Kidney capillary endothelial cell (primary cell): ENCODE measurements around the gene PICALM.

Experiments used
- DNase-seq: peaks from one replicate; pipeline ENCODE4 v3.0.0-alpha.2; 2018; ENCODE audit warnings: low spot score

The PICALM gene

DNA sequence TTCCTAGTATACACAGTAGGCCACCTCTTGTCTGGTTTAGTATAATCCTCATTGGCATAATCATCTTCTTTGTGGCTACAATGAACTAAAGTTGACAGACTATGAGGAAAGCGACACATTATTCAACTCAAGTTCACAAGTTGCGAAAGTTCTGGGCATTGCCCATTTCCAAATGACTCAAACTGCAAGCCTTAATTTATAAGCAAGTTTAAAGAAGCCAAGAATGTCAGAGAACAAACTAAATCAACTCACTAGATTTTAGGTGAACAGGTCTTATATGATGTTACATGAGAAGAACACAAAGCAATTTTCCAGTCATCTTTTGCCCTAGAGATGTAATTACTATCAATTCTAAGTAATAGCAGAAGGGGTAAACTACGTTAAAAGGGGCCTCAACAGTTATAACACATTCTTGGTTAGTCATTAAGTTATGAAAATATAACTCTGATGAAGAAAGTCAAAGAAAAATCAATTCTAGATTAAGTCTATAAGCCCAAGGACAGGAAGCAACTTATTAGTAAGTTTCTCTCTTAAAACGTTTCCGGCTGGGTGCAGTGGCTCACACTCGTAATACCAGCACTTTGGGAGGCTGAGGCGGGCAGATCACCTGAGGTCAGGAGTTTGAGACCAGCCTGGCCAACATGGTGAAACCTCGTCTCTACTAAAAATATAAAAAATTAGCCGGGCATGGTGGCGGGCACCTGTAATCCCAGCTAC, 21.5 kb downstream of the PICALM start:
- DNase-seq: no peak

DNA sequence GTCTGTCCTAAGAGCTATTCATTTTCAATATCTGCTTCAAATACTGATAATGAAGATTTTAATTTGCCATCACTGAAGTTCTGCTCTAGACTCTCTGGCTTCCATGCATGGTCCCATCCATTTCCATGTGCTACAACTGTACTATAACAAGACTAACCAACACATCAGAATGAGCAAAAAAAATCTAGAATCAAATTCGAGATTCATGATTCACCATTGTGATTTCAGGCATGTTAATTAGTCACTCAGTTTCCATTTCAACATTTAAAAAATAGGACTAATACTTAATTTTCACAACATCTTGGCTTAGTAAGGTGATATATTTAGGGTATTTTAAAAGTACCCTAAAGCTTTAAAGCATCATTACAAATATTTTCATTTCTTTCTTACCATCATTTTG, 22.8 kb downstream of the PICALM start:
- DNase-seq: no peak

DNA sequence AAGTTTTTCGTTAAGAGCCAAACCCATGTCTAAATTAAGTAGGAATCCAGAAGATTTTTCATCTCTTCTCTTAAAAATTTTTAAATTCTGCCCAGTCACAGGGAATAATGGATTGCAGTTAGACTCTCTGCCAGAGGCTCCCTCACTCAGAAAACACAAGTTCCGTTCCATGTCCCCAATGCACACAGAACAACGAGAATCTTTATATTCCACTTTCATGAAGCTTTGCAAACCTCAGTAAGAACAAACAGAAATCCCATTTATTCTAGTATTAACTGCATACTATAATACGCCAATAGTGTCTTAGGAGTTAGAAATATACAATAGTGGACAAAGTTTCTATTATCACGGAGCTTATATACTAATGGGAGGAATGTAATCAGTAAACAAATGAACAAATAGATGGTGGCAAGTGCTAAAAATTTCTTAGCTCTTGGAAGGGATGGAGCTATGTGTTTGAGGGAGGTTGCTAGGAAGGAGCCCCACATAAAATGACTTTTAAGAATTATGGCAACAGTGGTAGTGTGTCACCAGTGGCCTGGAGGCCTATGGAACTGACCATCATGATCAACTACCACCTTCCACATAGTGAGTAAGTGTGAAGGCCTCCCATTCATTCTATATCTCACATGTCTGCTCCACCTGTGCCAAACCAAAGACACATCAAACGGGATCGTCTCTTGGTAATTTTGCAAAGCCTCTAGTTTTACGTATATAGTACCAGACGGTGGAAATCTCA, 24.9 kb downstream of the PICALM start:
- DNase-seq: no peak

DNA sequence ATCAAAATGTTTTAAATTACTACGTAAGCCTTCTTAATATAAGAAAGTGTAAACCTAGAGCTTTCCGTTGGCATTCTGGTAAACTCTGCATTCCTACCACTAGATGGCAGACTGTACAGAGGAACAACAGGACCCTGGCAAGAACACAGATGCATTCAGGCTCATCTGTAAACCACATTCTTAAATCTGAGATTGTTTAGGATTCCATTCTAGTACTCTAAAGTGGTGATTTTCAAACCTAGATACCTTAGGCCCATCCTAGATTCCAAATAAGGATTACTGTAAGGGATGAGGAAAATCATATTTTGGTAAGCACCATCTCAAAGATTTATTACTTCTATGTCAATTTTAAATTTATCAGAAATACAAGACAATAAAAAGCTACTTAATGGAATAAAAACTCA, 26.9 kb downstream of the PICALM start:
- peak; percentile 81 for DNase-seq

DNA sequence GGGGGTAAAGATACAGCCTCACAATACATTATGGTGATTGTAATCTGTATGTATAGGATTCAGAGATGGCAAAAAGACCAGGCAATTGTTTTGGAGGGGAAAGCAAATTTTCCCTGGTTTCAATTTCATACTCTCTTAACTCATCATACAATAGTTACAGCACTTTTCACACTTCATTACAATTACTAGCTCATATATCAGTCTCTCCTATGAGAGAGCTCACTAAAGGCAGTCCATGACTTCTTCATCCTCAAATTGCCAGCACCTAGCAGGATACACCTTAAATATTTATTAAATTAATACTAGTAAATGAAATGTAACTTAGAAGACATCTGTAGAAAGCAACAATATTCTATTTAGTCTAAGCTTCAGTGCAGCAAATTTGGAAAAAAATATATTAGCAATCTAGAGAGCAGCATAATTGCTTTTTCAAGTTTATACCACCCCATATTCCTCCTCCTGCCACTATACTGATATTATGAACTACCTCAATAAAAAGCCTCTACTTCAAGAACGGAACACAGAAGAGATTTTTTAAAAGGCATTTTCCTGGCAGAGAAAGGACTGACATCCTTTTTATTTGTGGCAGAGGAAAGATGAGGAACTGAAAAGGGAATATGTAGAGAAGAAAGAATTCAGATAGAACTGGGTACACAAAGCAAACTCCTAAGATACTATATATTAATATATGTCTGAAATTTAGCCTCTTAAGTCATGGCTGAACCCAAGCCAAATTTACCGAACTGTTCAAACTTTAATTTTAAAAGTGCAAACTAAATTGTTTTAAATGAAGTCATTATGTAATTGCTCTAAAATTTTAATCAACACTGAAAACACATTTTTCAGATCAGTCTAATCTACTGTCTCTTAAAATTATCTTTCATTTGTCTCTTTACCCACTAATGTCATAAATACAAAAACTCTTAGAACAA, 27.7 kb downstream of the PICALM start:
- no peak for DNase-seq

DNA sequence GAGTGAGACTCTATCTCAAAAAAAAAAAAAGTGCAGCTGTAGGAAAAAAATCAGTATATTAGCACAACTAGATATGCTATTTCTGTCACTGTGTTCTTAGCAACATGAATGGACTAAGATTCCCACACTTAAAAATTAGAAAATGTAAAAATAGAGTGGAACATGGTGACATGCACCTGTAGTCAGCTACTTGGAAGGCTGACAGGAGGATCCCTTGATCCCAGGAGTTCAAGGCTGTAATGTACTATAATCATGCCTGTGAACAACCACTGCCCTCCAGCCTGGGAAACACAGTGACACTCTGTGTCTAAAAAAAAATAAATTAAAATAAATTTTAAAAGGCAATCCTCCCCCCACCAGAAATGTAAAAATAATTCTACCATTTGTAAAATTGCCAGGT, 29.8 kb downstream of the PICALM start:
- DNase-seq: no peak

DNA sequence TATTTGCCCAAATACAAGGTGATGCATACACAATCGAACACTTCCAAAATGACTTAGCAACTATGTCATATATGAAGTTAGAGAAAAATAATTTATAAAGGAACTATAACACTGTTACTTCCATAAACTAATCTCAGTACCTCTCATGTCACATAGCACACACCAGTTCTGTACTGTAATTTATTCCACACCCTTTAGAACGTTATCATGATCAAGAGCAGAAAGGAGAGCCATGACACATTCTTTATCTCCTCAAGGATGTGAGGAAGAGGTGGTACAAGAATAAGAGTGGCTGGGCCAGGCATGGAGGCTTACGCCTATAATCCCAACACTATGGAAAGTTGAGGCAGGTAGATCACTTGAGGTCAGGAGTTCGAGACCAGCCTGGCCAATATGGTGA, 31.1 kb downstream of the PICALM start:
- no peak for DNase-seq

DNA sequence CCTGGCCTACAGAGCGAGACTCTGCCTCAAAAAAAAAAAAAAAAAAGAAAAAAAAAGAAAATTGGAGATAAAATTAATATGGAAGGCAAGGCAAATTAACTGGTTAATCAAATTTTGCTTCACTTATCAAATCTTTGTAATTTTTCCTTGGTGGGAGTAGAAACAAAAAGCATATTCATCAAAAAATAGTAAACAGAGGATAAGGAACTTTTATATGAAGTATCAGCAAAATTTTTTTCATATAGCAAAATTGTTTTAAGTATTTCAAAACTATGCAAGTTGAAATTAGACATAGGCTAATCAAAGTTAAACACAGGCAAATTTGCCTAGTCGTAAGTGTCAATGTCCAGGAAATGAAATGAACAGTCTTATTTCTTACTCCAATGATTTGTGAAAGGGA, 33.0 kb downstream of the PICALM start:
- DNase-seq: no peak

DNA sequence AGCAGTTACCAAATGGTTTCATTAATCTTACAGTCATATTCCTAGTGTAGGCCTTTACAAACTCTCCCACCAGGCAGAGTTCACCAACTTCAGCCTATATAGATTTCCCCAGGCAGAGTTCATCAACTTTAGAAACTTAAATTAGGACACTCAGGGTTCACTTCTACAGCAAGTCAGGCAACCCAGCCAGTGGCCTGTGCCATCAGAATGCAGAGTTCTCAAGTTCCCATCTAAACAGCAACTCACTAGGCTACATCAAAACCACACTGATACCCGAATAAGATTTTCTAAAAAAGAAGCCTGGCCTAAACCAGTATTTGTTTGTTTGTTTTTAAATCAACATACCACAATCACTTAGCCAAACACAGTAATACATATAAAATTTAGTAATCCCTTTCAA, 33.7 kb downstream of the PICALM start:
- DNase-seq: no peak

DNA sequence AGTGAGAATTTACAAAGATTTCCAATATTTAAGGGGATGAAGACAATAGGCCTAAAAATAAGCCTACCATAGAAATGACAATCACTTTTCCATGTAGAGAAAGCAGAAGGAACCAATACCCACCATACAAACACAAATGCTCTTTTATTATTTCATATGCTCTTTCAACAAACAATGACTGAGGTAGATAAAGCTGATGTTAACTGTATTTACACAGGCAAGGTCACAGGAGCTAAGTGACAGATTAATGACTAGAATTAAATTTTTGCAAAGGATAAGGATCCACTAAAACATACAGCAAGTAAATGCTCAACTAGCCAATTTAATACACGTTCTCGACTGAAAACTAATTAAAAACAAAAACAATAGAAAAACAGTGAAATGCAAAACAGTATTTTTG, 34.2 kb downstream of the PICALM start:
- DNase-seq: no peak

DNA sequence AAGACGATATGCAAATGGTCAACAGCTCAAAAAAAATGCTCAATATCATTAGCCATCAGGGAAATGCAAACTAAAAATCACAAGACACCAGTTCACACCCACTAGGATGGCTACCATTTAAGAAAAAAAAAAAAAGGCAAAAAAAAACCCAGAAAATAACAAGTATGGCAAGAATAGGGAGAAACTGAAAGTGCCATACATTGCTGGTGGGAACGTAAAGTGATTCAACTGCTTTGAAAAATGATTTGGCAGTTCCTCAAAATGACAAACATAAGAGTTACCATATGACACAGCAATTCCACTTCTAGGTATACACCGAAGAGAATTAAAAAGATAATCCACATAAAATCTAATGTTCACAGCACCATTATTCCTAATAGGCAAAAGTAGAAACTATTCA, 47.5 kb downstream of the PICALM start:
- DNase-seq: no peak

DNA sequence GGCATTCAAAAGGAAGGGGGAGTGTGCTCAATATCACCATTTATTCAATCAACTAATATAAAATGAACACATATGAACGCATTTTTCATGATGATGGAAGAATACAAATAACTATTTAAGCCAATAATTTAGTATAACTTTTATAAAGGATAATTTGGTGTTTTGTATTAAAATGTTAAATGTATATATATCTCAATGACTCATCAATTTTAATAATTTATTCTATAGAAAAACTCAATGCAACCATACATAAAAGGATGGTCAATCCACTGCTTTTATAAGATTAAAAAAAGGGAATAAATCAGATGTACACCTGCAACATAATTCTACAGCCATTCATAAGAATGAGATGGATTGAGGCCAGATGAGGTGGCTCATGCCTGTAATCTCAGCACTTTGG, 50.6 kb downstream of the PICALM start:
- no peak for DNase-seq

DNA sequence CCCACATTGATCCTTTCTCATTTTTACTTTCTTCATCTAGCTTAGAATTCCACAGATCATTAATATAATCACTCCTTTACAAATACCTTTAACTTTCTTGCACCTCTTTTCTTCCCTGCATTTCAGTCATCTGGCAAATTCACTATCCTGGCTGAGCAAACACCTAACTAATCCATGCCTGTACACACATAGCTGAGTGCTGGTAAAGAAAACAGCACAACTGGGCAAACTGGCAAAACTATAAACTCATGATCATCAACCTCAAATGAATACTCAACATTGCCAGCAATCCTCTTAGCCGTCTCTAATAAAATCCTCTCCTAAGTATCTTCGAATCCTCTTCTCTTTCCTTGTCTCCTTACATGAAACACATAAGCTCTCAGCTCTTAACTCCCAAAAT, 52.4 kb downstream of the PICALM start:
- no peak for DNase-seq

DNA sequence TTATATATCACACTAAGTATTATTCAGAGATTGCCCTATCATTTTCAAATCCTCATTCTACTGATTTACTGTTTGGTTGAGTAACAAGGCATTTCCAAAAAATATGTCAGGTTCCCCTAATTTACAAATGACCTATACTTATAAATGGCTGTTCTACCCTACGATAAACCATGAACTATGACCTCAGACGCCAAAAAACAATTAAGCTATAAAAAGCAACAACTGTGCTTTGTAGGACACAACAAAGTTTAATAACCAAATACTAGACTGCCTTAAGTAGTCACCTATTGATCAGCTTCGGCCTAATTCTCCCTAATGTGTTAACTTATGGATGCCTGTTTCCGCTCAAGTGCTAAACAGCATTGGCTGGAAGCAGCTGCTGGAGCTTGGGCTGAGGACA, 53.2 kb downstream of the PICALM start:
- no peak for DNase-seq

DNA sequence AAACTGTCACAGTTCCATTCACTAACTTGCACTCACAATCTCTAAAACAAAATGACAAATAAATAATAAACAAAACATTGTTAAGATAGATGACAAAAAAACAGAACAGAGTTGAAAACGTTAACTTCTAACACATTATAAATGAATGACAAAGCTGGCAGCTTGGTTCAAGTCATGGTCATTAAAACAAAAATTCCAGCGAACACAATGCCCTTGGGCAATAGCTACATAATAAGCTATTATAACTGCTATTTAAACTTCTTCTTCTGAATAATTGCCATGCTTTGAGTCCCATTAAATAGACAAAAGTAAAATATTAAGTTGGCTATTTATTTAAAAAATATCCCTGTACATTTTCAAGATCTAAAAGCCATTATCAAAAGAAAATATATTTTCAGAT, 54.7 kb downstream of the PICALM start:
- no peak for DNase-seq

DNA sequence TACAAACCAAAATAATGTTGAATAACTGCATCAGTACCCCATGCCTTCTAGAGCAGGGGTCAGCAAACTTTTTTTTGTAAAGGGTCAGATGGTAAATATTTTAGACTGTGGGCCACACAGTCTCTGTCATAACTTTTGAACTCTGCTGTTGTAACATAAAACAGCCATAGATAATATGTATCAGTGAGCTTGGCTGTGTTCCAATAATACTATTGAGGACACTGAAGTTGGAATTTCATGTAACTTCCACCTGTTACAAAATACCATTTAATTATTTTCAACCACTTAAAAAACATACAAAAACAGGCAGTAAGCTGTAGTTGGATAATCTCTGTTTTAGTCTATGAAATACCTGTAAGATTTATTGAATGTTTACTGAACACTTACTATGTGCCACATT, 55.2 kb downstream of the PICALM start:
- DNase-seq: no peak

DNA sequence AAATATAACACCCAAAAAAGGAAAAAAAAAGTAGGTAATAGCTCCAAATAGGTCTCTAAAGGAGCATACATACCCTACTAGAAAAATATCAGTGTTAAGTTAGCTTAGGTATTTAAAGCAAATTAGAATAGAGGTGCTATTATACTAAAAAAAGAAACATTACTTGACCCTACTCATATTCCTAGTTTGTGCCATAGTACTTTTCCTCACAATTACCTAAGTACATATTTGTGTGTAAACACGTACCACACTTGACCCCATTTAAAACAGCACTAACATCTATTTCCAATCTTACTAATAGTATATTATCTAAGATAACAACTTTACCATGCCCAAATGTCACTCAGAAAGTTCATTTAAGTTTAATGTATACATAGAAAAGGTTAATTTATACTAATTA, 57.7 kb downstream of the PICALM start:
- DNase-seq: no peak

DNA sequence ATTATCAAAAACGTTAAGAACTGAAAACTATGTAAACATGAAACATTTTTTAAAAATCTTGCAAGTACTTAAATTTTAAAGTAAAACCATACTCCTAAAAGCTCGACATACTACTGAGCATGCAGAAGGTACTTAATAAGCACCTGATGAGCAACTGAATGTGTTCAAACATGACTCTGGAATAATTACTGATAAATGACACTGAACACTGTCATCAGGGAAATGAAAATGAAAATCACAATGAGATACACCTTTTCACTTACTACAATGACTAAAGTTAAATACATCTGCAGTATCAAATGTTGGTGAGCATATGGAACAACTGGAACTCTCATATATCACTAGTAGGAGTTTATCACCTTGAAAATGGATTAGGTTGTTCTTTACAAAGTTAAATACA, 65.2 kb downstream of the PICALM start:
- no peak for DNase-seq

DNA sequence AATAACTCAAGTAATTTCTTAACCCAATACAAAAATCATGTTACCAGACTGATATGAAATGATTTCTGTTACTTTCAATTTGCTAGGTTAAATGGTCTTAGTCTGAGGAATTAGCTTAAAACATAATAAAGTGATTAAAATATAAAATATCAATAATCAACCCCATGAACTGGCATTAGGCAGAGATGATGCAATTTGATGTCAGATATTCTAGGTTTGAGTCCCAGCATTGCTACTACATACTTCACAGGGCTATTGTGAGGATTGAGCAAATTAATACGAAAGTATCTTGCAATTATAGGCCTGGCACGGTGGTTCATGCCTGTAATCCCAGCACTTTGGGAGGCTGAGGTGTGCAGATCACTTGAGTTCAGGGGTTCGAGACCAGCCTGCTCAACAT, 66.5 kb downstream of the PICALM start:
- no peak for DNase-seq

DNA sequence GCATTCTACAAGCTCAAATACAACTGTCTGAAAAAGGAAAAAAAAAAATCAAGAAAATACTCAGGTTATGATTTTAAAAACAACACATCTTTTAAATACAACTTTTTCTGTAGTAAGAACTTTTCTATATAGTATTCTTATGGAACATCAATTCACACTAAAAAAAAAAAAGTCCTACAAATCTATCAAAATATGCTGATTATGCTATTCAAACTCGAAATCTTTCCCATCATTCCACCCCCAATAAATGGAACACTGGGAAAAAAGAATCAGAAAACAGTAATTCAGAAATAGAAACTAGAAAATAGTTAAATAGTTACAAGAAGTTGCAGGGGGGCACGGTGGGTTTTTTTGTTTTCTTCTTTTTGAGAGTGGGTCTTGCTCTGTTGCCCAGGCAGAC, 77.4 kb downstream of the PICALM start:
- no peak for DNase-seq

DNA sequence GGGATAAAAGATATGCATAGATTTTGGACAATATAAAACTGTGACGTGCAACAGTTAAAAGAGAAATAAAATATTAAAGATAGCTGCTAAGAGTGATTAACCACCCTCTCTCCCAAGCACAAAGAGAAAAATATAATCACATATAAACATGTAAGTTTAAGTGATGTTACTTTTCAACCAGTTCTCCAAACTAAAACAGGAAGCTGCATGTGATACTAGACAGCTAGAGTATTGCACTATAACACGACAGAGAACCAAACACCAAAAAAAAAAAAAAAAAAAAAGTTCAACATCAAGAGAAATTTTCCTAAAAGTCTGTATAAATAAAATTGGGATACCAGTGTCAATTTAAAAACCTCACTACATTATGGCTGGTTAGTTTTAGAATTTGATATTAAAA, 79.1 kb downstream of the PICALM start:
- DNase-seq: no peak

DNA sequence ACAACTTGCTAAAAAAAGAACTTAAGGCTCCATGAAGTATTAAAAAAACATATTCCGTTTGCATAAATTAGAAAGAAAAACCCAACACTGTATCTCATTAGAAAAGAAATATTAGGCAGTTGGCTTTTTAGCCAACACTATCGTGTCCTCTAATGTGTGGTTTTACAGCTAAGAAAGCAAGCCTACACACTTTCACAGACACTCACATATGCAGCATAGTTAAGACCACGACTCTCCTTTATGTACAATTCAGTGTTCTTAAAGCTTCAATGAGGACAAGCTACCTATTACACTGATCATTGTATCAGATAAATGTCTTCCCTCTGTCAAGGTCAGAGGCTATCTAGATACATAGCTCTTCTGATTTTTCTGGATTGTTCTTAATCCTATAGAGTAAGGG, 80.1 kb downstream of the PICALM start:
- no peak for DNase-seq

DNA sequence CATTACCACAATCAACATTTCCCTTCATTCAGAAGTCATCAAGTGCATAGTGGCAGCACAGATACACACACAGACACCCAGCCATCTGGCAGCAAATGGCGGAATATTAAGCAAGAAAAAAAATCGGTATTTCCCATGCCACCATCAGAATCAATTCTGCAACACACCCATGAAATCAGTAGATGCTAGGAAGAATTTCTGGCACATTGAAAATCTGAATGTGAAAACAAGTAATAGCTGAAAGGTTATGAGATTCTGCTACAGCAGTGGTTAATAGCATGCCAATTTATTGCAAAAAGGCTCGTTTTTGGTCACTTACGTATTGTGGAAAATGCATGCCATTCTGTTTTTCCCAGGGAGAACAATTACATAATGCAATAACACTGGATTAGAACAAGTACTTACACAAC, 91.1 kb downstream of the PICALM start:
- no peak for DNase-seq
